Lung (tissue), 12 donors: Measurements from ENCODE around the gene INPP4B. TPM values are rescaled to one million over a fixed set of nuclear protein-coding genes. Genes with fewer than 3 reads are reported as not detected.

Experiments
- ATAC-seq: fragments of 200-7000 bp; cut with Tn5 transposase; one replicate; pipeline ENCODE4 v1.9.1; 2020; ENCODE audit warnings: moderate number of reproducible peaks; ENCODE audit not compliant: insufficient read depth, low FRiP score
- DNase-seq, 3 donors: peaks; one replicate each; pipeline ENCODE4 v3.0.0-alpha.2; 2013 to 2017
- H3K27ac ChIP-seq, 2 donors: one replicate each; pipeline ENCODE4 v1.5.1; 2013; ENCODE audit warnings: mild to moderate bottlenecking in 2 of 2, moderate library complexity in 2 of 2, control low read depth in 1 of 2, inconsistent platforms in 1 of 2, low read depth in 1 of 2, low read length in 1 of 2
- H3K27me3 ChIP-seq, 3 donors: one replicate each; pipeline ENCODE4 v1.5.1; 2013; ENCODE audit warnings: low read length in 2 of 3; ENCODE audit not compliant: control insufficient read depth in 3 of 3, insufficient read depth in 3 of 3
- H3K36me3 ChIP-seq, 4 donors: one replicate each; pipeline ENCODE4 v1.5.1; 2013; ENCODE audit warnings: low read length in 4 of 4, mild to moderate bottlenecking in 1 of 4, moderate library complexity in 1 of 4; ENCODE audit not compliant: control insufficient read depth in 4 of 4, insufficient read depth in 4 of 4
- H3K4me1 ChIP-seq, 5 donors: one replicate each; pipeline ENCODE4 v1.5.1; 2013; ENCODE audit warnings: low read length in 5 of 5, mild to moderate bottlenecking in 2 of 5, moderate library complexity in 1 of 5; ENCODE audit not compliant: control insufficient read depth in 5 of 5, insufficient read depth in 5 of 5
- H3K4me3 ChIP-seq: one replicate; pipeline ENCODE4 v1.5.1; 2013; ENCODE audit warnings: mild to moderate bottlenecking, control low read depth, moderate library complexity
- H3K9ac ChIP-seq, 2 donors: one replicate each; pipeline ENCODE4 v1.5.1; 2013; ENCODE audit warnings: low read length in 2 of 2, control low read depth in 1 of 2; ENCODE audit not compliant: insufficient read depth in 1 of 2
- H3K9me3 ChIP-seq, 4 donors: one replicate each; pipeline ENCODE4 v1.5.1; 2013; ENCODE audit warnings: low read length in 3 of 4, mild to moderate bottlenecking in 1 of 4, moderate library complexity in 1 of 4; ENCODE audit not compliant: control insufficient read depth in 4 of 4, insufficient read depth in 3 of 4
- CTCF ChIP-seq: IDR thresholded peaks from 2 replicates; pipeline ENCODE4 v1.5.1; 2012; ENCODE audit warnings: mild to moderate bottlenecking; ENCODE audit errors: control extremely low read depth, extremely low read depth
- WGBS, 2 donors: extraction: QIAGEN DNeasy Blood & Tissue Kit; methylation state at CpG; one replicate each; pipeline ENCODE4 v1.1.7; 2013; 5-methylcytosine and 5-hydroxymethylcytosine counted together
- polyA plus RNA-seq, 2 donors: library from polyadenylated mRNA; stranded (reverse); fragments of 200-250 nt; gene quantifications; one replicate each; pipeline ENCODE4 v1.2.1, GENCODE V29; 2013
- total RNA-seq, 2 donors: library from RNA; depleted of rRNA in 1 of 2; stranded (reverse); fragments of >200 nt in 1 of 2; gene quantifications; one replicate each; pipeline ENCODE4 v1.2.1, GENCODE V29; 2014 to 2021
- donor health status: control.
- donor health status: control.
- donor health status: Bipolar disorder and iron deficiency.
- donor health status: healthy.
- donor health status: DM: yes; HTN: yes; CAD: no.

Gene INPP4B
- total and polyA plus RNA-seq, 4 donors = 2.4 to 32.6 (median 5.6) TPM

GRCh38 chr4:142311916-142312315 lies 534.2 kb downstream of the INPP4B start:
- peaks cover 0 to 12% (median 3%) of the 10 kb centered on the region in 5 donors for H3K4me1 ChIP-seq
- no peaks in the 10 kb centered on the region for H3K9me3 ChIP-seq
- no peak for TF ChIP-seq CTCF
- WGBS, 2 donors = 48 to 94% methylated on average over 6 of the region's 6 CpGs
- H3K27me3 ChIP-seq = no peaks in the 10 kb centered on the region
- peaks cover 0 to 4% (median under 1%) of the 10 kb centered on the region in 4 donors for H3K36me3 ChIP-seq
- H3K9ac ChIP-seq = no peak overlapping the region
- no peak overlapping the region for H3K27ac ChIP-seq
- DNase-seq = no peak
- ATAC-seq = no peak
- H3K4me3 ChIP-seq = no peak overlapping the region

GRCh38 chr4:142309772-142310171 lies 536.3 kb downstream of the INPP4B start:
- Histone ChIP-seq H3K9ac (no peak overlapping the region), H3K4me1 (peaks cover 0 to 6% (median 0%) of the 10 kb centered on the region in 5 donors), H3K4me3 (no peak overlapping the region), H3K27ac (no peak overlapping the region), H3K9me3 (no peaks in the 10 kb centered on the region), H3K27me3 (no peaks in the 10 kb centered on the region), H3K36me3 (peaks cover 0 to 4% (median under 1%) of the 10 kb centered on the region in 4 donors)
- TF ChIP-seq CTCF = no peak
- ATAC-seq (no peak), DNase-seq (no peak)
- WGBS, 2 donors = 93 to 100% methylated on average over 1 of the region's 1 CpG

- Histone ChIP-seq H3K4me3 (no peak overlapping the region), H3K27ac (no peak overlapping the region), H3K36me3 (peaks cover 0 to 4% (median under 1%) of the 10 kb centered on the region in 4 donors), H3K27me3 (no peaks in the 10 kb centered on the region), H3K4me1 (no peaks in the 10 kb centered on the region), H3K9ac (no peak overlapping the region), H3K9me3 (no peaks in the 10 kb centered on the region)
- no peak for TF ChIP-seq CTCF
- ATAC-seq = no peak
- no peak for DNase-seq
- 81 to 90% methylated on average over 2 of the region's 2 CpGs for WGBS, 2 donors
Measured at GRCh38 chr4:142307857-142308256, 538.2 kb downstream of the INPP4B start.

- no peak overlapping the region for H3K27ac ChIP-seq
- no peak overlapping the region for H3K9ac ChIP-seq
- no peaks in the 10 kb centered on the region for H3K27me3 ChIP-seq
- 84 to 88% methylated on average over 4 of the region's 4 CpGs for WGBS, 2 donors
- no peak overlapping the region for H3K4me3 ChIP-seq
- H3K9me3 ChIP-seq = no peaks in the 10 kb centered on the region
- TF ChIP-seq CTCF = no peak
- H3K36me3 ChIP-seq = no peaks in the 10 kb centered on the region
- no peak for DNase-seq
- H3K4me1 ChIP-seq = peaks cover 0 to 6% (median 0%) of the 10 kb centered on the region in 5 donors
- ATAC-seq = no peak
Measured at GRCh38 chr4:142297313-142297712, 548.8 kb downstream of the INPP4B start.
